Measurements from ENCODE around the gene HNRNPUL2. TPM values are rescaled to one million over a fixed set of nuclear protein-coding genes. Genes with fewer than 3 reads are reported as not detected.
"Not testable (repeated sequence)": the region's sequence is repeated elsewhere in the genome, so short reads cannot be mapped to it uniquely, and the experiment has no call there.

The HNRNPUL2 gene
- total RNA-seq, 1 donor from 2014 or later, result 30.9 TPM

- Histone ChIP-seq H2AFZ (replicated peaks) (no peak overlapping the region), H3K27me3 (no peaks in the 10 kb centered on the region), H3K4me1 (no peaks in the 10 kb centered on the region), H3K4me3 (no peak overlapping the region), H3K27ac (no peak overlapping the region), H4K20me1 (ENCODE audit: low read depth) (no peaks in the 10 kb centered on the region), H3K4me2 (no peak overlapping the region), H3F3A (ENCODE audit: low read depth) (peaks cover 7% of the 10 kb centered on the region), H3K36me3 (no peaks in the 10 kb centered on the region), H3K9ac (no peak overlapping the region), H3K9me3 (ENCODE audit: low read depth) (no peaks in the 10 kb centered on the region), H3K79me2 (ENCODE audit: low read depth) (peaks cover 24% of the 10 kb centered on the region)
- peaks cover 6% of the 10 kb centered on the region for H3K4me1 Mint-ChIP-seq
- peaks cover 3% of the 10 kb centered on the region for H3K27me3 Mint-ChIP-seq (ENCODE audit: insufficient read depth, low read depth)
- H3K4me3 Mint-ChIP-seq, result no peak overlapping the region
- no peak for TF ChIP-seq CTCF (IDR thresholded peaks at IDR 0.05)
- no peak for TF ChIP-seq EZH2phosphoT487 (IDR thresholded peaks at IDR 0.05)
- TF ChIP-seq EZH2 (IDR thresholded peaks at IDR 0.05), result no peak
- DNase-seq (ENCODE audit: low spot score), result no peak
- peak overlapping the region; percentile 46 for H3K27ac Mint-ChIP-seq
- peaks cover 4% of the 10 kb centered on the region for H3K36me3 Mint-ChIP-seq
- no peaks in the 10 kb centered on the region for H3K9me3 Mint-ChIP-seq
Observed at GRCh38 chr11:62747475-62748160, 20.4 kb upstream of the HNRNPUL2 start.

GRCh38 chr11:62737196-62737595 lies 9.9 kb upstream of the HNRNPUL2 start:
- Histone ChIP-seq H3K27ac (no peak overlapping the region), H3K4me3 (no peak overlapping the region), H3F3A (ENCODE audit: low read depth) (peaks cover 14% of the 10 kb centered on the region), H3K9me3 (ENCODE audit: low read depth) (no peaks in the 10 kb centered on the region), H3K36me3 (peaks cover 13% of the 10 kb centered on the region), H2AFZ (replicated peaks) (no peak overlapping the region), H3K9ac (no peak overlapping the region), H3K4me1 (no peaks in the 10 kb centered on the region), H4K20me1 (ENCODE audit: low read depth) (no peaks in the 10 kb centered on the region), H3K27me3 (no peaks in the 10 kb centered on the region), H3K4me2 (no peak overlapping the region), H3K79me2 (ENCODE audit: low read depth) (peaks cover 11% of the 10 kb centered on the region)
- Mint-ChIP-seq H3K4me3 (no peak overlapping the region), H3K27me3 (ENCODE audit: insufficient read depth, low read depth) (peaks cover 2% of the 10 kb centered on the region), H3K27ac (no peak overlapping the region), H3K36me3 (peaks cover 19% of the 10 kb centered on the region), H3K4me1 (no peaks in the 10 kb centered on the region), H3K9me3 (no peaks in the 10 kb centered on the region)
- TF ChIP-seq CTCF (IDR thresholded peaks at IDR 0.05) (no peak), EZH2 (IDR thresholded peaks at IDR 0.05) (no peak), EZH2phosphoT487 (IDR thresholded peaks at IDR 0.05) (no peak)
- no peak for DNase-seq (ENCODE audit: low spot score)

- no peak overlapping the region for H3K27ac Mint-ChIP-seq
- H3K9me3 ChIP-seq (ENCODE audit: low read depth), result no peaks in the 10 kb centered on the region
- no peak overlapping the region for H3K4me3 ChIP-seq
- H3K36me3 Mint-ChIP-seq, result peaks cover 10% of the 10 kb centered on the region
- no peak overlapping the region for H3K4me2 ChIP-seq
- H3K27me3 Mint-ChIP-seq (ENCODE audit: insufficient read depth, low read depth), result peaks cover 5% of the 10 kb centered on the region
- H3F3A ChIP-seq (ENCODE audit: low read depth), result peaks cover 12% of the 10 kb centered on the region
- peaks cover 5% of the 10 kb centered on the region for H4K20me1 ChIP-seq (ENCODE audit: low read depth)
- no peak for DNase-seq (ENCODE audit: low spot score)
- H3K79me2 ChIP-seq (ENCODE audit: low read depth), result peaks cover 49% of the 10 kb centered on the region
- H3K4me1 Mint-ChIP-seq, result peaks cover 16% of the 10 kb centered on the region
- peaks cover 7% of the 10 kb centered on the region for H3K36me3 ChIP-seq
- H2AFZ ChIP-seq (replicated peaks), result no peak overlapping the region
- no peak overlapping the region for H3K27ac ChIP-seq
- no peak overlapping the region for H3K9ac ChIP-seq
- H3K4me1 ChIP-seq, result peaks cover 7% of the 10 kb centered on the region
- no peaks in the 10 kb centered on the region for H3K27me3 ChIP-seq
- TF ChIP-seq EZH2 (IDR thresholded peaks at IDR 0.05), result no peak
- peak; percentile 27 for TF ChIP-seq CTCF (IDR thresholded peaks at IDR 0.05)
- no peak overlapping the region for H3K4me3 Mint-ChIP-seq
- H3K9me3 Mint-ChIP-seq, result no peaks in the 10 kb centered on the region
Observed at GRCh38 chr11:62732830-62733229, 5.6 kb upstream of the HNRNPUL2 start.

- H3K27me3 ChIP-seq; H2AFZ ChIP-seq (replicated peaks); H3K9me3 Mint-ChIP-seq; H3K36me3 ChIP-seq; DNase-seq (ENCODE audit: low spot score); H3K27ac ChIP-seq; H3K9me3 ChIP-seq (ENCODE audit: low read depth): not testable (repeated sequence)
- H3K4me1 Mint-ChIP-seq, result peaks cover 27% of the 10 kb centered on the region
- peak overlapping the region; percentile 86 for H3K4me2 ChIP-seq
- H3K79me2 ChIP-seq (ENCODE audit: low read depth), result peaks cover 68% of the 10 kb centered on the region
- H4K20me1 ChIP-seq (ENCODE audit: low read depth), result peaks cover 22% of the 10 kb centered on the region
- peak overlapping the region; percentile 42 for H3K27ac Mint-ChIP-seq
- H3K27me3 Mint-ChIP-seq (ENCODE audit: insufficient read depth, low read depth), result peaks cover 11% of the 10 kb centered on the region
- H3K4me3 Mint-ChIP-seq, result peak overlapping the region; percentile 78
- H3K4me1 ChIP-seq, result peaks cover 10% of the 10 kb centered on the region
- peak overlapping the region; percentile 79 for H3K4me3 ChIP-seq
- H3K9ac ChIP-seq, result peak overlapping the region; percentile 87
- peaks cover 37% of the 10 kb centered on the region for H3F3A ChIP-seq (ENCODE audit: low read depth)
- peaks cover 12% of the 10 kb centered on the region for H3K36me3 Mint-ChIP-seq
Observed at GRCh38 chr11:62730076-62730475, 2.8 kb upstream of the HNRNPUL2 start.

Data from neural progenitor cell (in vitro differentiated cells).